Heart left ventricle (tissue), 13 donors: ENCODE data around the gene CGB2.

ENCODE experiments used
- POLR2A ChIP-seq, 2 donors: fragments of 450-650 bp; IDR thresholded peaks; one replicate each; pipeline ENCODE4 v1.6.1; 2017; ENCODE audit warnings: antibody characterized with exemption in 2 of 2, mild to moderate bottlenecking in 2 of 2, moderate library complexity in 2 of 2
- TF ChIP-seq, protein P1 (sequence below), 12 donors: fragments of 200-600 bp; sonication (generic) in 4 of 12; IDR thresholded peaks; one replicate each; pipeline versions ENCODE4 v1.5.0 to v1.8.0; 2018 to 2022; ENCODE audit warnings: antibody characterized with exemption in 12 of 12, mild to moderate bottlenecking in 5 of 12
- donor health status: ischemic (EF 13 %, LVEDD 7.1; RV severe dilation, severe dysfunction).
- donor health status: DM: no; HTN: yes; CAD: no.
- donor health status: DM: no; HTN: no; CAD: no.
- donor health status: ischemic (EF 25% LVEDD 6.9; RV normal size, moderate dysfunction).
- donor health status: ischemic (EF 25% LVEDD 5.7; RV mildly dilated, moderate dysfunction).
- donor health status: ischemic (EF 35%, LVEDD 5.7; RV mildly dilated, moderate dysfunction).
- donor health status: nonischemic (EF 11% LVEDD 7.7; RV severe dilation, severe dysfunction).
- donor health status: DM: yes; HTN: yes; CAD: no.
- donor health status: PGD.
- donor health status: ischemic (EF 29% LVEDD 5.4; RV normal size, mild dysfunction).
- donor health status: nonischemic (EF 23%, LVEDD 6.1; RV moderate dilation, normal function).

DNA sequence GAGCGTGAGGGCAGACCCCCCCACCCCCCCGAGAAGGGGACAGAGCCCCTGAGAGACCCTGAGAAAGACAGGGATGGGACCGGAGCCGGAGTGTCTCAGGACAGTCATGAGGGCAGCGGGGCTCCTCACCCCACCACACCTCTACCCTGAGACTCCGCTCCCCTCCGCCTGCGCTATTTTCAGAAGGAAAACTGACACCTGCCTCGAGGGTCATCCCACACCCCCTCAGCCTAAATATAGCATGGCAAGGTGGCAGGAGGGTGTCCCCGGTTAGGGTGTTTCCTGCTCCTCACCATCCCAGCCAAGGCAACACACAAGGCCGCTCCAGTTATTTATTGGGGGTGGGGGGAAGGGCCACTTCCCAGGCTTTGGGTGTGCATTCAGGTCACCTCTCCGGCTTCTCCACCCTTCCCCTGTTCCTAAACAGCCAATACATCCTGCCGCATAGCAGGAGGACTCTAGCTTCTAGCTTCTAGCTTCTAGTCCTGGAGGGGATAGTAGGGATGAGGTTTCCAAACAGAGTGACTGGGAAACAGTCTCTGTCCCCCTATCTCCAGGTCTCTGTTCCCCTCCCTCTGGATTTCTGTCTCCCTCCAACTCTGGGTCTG is 34.3 kb downstream of the CGB2 start:
- TF ChIP-seq, protein P1, sequence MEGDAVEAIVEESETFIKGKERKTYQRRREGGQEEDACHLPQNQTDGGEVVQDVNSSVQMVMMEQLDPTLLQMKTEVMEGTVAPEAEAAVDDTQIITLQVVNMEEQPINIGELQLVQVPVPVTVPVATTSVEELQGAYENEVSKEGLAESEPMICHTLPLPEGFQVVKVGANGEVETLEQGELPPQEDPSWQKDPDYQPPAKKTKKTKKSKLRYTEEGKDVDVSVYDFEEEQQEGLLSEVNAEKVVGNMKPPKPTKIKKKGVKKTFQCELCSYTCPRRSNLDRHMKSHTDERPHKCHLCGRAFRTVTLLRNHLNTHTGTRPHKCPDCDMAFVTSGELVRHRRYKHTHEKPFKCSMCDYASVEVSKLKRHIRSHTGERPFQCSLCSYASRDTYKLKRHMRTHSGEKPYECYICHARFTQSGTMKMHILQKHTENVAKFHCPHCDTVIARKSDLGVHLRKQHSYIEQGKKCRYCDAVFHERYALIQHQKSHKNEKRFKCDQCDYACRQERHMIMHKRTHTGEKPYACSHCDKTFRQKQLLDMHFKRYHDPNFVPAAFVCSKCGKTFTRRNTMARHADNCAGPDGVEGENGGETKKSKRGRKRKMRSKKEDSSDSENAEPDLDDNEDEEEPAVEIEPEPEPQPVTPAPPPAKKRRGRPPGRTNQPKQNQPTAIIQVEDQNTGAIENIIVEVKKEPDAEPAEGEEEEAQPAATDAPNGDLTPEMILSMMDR (IDR thresholded peaks at IDR 0.05) = no peak
- no peak for TF ChIP-seq POLR2A (IDR thresholded peaks at IDR 0.05)
